HG02973 (cell line): ENCODE data around the gene CABP4.

Experiments used
- ATAC-seq: cut with Tn5 transposase; IDR thresholded peaks from one replicate; pipeline ENCODE4 v1.9.1; 2021; ENCODE audit warnings: moderate library complexity; ENCODE audit not compliant: unreplicated experiment

The CABP4 gene

DNA sequence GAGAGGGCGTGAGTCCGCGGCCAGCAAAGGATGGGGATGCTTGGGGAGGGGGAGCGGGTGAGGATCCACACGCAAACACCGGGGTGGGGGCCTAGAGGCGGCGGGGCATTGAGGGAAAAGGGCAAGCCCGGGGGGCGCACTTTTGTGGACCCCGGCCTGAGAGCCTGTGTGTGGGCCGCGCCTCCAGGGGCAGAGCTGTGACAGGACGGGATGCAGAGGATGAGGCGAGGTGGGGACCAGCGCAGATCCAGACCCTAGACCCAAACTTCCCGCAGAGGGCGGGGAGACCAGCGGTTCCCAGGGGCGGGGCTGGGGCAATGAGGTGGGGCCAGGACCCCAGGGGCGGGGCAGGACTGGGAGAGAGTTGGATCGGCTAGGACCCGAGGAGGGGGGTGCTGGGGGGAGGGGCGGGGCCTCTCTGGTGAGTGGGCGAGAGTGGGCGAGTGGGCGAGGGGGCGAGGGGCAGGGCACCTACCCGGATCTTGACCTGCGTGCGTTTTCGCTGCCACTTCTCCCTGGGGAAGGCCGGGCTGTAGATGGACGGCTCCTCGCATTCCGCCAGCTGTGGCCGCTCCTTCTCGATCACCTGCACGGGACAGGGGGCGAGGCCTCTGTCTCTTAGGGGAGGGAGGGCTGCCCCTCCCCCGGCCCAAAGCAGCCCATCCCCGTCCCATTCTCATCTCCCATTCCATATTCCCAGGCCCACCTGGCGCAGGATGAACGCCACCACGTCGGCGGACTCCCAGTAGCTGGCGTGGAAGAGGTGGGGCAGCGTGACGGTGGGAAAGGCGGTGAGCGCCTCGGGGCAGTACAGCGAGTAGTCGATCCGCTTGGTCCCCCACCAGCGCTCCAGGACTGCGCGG, 39.4 kb downstream of the CABP4 start:
- ATAC-seq: no peak

DNA sequence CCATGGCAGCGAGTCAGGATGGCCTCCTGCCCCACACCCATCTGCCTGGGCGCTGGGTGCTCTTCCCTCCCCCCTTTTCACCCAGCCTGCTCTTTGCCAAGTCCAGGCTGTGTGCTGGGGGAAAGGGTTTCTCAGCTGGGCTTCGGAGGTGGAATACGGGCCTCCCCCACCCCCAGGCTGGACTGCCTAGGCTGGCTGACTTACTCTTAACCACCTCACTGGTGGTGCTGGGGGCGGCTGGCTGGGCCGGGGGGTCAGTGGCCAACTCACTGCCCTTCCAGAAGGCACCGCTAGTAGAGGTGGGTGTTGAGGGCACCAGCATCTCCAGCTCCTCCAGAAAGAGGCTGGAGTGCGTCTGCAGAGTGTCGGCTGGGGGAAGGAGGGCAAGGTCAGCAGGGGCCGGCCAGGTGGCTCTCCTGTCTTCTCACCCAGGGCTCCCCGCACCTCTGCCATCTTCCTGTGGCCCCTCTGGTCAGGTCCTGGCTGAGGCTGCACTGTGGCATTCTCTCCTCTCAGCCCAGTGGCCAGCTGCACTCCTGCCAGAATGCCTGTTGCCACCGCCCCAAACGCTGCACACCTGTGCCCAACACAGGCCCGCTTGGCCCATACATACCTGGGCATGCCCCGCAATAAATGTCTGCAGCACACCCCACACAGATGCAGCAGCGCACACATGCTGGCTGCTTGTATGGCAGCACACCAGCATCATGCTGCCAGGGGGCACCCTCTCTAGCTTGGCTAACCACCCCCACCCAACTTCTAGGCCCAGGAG, 40.3 kb downstream of the CABP4 start:
- no peak for ATAC-seq

- no peak for ATAC-seq
Measured at GRCh38 chr11:67496113-67496512, 41.0 kb downstream of the CABP4 start.

DNA sequence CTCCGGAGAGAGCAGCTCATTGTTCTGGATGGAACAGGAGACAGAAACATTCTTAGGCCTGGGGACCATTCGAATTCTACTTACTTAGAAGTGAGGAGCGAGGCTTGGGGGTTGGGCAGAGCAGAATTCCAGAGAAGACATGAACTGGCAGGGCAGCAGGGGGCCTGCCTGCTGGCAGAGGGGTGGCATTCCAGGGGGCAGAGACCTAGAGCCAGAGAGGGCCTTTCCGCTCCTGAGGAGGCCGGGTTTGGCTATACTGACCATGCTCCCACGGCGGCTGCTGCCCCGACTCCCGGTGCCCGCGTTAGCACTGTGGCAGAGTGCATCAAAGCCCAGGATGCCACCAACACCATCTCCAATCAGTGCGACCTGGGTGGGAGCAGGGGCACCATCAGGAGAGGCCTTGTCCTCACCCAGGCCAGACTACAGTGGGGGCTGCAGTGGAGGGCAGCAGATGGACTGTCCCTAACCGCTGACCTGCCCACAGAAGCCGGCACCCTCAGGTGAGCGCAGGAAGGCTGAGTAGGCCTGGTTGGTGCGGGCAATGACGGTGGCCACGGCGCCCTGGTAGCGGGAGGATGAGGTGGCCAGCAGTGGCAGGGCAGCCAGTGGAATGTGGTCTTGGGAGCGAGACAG, 42.6 kb downstream of the CABP4 start:
- no peak for ATAC-seq

DNA sequence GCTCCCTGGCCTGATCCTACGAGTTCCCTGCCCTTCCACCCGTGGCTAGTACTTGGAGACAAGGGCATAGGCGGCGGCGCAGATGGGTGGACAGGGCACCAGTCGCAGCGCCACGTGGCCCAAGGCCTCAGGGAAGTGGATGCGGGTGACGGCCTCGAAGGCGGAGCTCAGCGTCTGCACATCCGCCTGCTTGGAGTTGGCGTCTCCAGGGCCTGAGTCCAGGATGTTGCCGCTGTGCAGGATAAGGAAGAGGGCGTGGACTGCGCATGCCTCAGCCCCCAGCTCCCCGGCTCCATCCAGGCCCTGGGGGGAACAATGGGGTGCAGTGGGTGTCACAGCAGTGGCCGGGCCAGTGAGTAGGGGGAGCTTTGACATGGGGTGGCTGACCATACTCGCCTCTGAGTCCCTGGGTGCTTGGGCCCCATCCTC, 43.4 kb downstream of the CABP4 start:
- ATAC-seq: no peak

DNA sequence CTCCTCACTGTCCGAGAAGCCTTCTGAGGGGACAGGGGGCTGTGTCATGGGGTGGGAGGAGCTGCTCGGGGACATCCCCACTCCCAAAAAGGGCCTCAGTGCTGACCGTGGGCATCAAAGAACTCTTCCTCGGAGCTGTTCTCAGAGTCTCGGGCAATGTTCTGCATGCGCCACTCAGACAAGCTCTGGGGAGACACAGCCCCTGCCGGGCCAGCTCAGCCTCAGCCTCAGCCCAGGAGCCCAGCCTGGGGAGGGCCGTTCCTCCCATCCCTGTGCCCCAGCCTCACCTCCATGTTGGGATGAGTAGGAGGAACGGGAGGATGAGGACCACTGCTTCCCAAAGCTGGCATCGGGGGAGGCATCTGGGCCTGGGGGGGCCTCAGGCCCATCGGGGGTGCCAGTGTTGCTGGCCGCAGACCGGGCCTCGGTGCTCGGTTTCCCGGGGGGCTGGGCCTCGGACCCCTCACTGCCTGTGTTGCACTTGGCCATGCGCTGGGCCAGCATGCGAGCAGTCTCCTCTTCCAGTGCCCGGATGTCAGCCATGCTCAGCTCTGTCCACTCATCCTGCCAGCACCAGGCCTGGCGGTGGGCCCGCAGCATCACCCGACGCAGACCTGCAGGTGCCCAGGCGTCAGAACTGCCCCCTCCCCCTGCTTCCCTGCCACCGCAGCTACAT, 44.8 kb downstream of the CABP4 start:
- no peak for ATAC-seq

GRCh38 chr11:67500484-67500821, 45.3 kb downstream of the CABP4 start:
- ATAC-seq: no peak

- ATAC-seq: no peak
Measured at GRCh38 chr11:67500831-67501715, 45.9 kb downstream of the CABP4 start.

DNA sequence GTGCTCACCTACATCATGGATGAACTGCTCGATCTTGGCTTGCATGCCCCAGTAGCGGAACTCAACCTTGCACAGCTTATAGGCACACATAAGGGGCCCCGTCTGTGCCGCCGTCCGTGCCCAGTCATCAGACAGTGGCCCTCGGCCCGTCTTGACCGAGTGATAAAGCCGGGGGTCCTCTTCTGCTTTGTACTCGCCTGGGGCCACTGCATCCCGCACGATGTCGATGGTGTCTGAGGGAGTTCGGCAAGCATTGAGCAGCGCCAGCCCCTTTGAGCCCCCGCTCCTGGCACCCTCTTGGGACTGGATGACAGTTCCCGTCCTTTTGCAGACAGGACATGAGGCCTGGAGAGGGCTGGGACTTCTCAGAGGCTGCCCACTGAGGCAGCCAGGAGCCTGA, 46.7 kb downstream of the CABP4 start:
- no peak for ATAC-seq

DNA sequence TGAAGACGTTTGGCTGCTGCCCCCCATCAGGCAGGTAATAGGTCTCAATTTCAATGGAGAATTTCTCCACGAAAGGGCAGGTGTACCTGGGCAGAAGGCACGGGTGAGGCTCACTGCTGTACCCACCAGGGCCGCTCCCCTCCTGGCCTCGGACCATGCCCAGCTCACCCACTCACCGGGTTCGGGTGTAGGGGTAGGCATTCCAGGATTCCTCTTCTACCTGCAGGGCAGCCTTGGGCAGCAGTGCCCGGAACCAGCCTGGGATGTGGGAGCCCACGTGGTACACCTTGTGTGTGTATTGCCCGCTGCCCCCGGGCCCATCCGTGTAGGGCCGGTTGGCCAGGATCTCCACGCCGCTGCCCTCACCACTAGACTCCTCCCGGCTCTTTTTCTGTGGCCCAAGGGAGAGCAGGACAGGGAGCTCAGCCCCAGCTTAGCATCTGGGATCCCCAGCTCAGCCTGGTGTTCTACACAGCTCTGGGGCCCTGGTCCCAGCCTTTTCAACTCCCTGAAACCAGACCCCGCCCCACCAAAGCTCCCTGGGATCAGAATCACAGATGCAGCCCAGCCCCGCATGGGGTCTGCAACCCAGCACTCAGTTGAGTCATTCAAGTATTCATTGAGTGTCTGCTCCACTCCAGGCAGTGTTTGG, 47.3 kb downstream of the CABP4 start:
- ATAC-seq: no peak

DNA sequence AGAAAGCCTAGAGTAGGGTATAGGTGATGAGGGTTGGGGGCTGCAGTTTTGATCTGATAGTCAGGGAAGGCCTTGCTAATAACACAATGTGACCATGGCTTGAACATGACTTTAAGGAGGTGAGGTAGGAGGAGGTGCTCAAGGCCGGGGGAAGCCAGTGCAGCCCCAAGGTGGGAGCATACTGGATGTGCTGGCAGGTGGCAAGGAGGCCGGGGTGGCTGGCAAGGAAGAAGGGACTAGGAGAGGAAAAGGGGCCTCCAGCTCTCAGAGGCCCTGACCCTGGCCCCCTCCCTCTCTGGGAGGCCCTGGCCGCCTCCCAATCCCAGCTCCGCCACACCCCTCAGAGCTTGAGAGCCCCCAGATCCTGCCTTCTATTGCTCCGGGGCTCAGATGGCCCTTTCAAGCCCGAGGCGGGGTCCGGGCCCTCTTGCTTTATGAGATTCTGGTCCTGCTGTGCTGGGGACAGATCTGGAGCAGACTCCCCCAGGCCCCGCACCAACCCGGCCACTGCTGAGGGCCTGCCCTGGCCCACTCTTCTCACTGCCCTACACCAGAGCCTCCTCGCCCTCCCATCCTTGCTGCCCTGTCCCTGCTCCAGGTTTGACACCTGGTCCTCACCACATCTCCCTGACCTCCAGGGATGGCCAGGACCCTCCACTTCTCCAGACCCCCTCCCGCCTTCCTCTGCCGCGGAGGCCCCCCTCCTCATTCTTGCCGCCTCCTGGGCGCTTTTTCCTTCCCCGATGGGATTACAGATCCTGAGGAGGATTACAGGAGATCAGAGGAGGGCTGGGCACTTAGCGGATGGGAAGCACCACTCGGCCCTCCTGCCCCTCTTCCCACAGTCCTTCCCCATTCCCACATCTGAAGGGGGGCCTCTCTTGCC, 48.2 kb downstream of the CABP4 start:
- ATAC-seq: no peak

DNA sequence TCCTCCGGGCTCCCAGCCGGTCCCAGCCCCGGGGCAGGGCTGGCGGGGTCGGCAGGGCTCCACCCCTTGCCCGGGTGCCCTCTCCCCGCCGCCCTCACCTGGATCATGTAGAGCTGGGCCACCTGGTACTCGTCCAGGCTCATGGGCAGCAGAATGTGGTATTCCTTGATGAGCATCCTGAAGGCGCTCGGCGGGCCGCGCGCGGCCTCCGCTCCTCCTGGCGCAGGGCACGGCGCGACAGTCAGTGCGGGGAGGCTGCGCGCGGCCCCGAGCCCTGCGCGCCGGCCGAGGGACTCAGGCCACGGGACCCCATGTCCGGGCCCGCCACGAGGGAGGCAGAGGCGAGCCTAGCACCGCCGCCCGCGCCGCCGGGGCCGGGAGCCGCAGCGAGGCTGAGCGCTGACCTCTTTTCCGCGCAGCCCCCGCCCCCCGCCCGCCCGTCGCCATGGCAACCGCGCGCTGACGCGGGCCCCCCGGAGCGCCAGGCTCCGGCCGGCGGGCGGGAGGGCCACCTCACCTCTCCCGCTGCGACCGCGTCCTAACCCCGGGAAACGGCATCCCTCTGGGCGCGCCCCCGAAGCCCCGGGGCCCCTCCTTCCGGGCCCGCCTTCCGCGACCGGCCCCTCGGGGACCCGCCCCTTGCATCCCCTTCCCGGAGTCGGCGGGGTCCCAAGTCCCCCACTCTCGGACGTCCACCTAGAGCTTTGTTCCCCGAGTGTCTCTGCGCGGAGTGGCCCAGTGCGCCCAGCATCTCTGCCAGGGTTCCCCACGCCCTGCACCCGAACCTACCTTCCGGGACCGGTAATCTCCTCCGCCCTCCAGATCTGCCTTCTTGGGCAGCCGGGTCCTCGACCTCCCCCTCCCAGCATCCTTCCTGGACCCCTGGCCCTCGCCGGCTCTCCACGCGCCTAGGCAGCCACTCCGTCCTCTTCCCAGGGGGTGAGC, 49.1 kb downstream of the CABP4 start:
- ATAC-seq: no peak

- no peak for ATAC-seq
Measured at GRCh38 chr11:67504950-67505581, 49.9 kb downstream of the CABP4 start, which contains the start of gene PITPNM1. PITPNM1 (minus strand) TSS chr11:67505363; CDS start chr11:67504180, 1,183 bp downstream.

DNA sequence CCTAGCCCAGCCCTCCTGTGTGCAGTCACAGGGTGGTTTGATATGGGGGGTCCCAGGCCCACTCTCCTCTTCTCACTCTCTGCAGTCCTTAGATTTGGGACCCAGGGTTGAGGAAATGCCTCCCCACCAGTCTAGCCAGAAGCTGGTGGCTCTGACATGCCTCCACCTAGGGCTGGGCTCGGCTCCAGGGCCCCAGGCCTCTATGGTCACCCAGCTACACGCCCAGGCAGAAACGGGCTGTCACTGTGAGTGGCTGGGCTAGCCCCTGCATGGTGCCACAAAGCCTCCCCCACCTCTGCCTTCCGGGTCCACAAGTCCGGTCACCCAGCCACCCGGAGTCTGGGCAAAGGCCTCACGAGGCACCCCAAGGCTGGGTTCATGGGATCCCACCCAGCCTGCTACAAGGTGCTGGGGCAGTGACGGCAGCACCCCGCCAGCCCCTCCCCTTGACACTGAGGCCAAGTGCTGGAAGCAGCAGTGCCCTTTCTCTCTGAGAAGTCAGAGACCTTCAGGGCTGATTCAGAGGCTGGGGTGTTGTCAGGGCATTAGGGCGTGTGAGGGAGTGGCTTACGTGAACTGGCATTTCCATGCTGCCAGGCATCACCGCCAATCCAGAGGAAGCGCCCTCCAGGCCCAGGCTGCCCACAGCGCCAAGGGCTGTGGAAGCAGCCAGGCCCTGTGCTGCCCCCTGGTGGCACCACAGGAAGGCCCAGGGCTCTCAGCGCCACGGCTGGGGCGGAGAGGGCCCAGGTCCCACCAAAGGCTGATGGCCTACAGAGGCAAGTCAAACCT, 50.6 kb downstream of the CABP4 start:
- ATAC-seq: no peak

GRCh38 chr11:67506426-67507051, 51.4 kb downstream of the CABP4 start:
- ATAC-seq: no peak
